Measurements from ENCODE around the gene BTG2. TPM values are rescaled to one million over a fixed set of nuclear protein-coding genes. Genes with fewer than 3 reads are reported as not detected.

The BTG2 gene
- total RNA-seq, result 14.7 and 22.3 TPM in 2 replicates

DNA sequence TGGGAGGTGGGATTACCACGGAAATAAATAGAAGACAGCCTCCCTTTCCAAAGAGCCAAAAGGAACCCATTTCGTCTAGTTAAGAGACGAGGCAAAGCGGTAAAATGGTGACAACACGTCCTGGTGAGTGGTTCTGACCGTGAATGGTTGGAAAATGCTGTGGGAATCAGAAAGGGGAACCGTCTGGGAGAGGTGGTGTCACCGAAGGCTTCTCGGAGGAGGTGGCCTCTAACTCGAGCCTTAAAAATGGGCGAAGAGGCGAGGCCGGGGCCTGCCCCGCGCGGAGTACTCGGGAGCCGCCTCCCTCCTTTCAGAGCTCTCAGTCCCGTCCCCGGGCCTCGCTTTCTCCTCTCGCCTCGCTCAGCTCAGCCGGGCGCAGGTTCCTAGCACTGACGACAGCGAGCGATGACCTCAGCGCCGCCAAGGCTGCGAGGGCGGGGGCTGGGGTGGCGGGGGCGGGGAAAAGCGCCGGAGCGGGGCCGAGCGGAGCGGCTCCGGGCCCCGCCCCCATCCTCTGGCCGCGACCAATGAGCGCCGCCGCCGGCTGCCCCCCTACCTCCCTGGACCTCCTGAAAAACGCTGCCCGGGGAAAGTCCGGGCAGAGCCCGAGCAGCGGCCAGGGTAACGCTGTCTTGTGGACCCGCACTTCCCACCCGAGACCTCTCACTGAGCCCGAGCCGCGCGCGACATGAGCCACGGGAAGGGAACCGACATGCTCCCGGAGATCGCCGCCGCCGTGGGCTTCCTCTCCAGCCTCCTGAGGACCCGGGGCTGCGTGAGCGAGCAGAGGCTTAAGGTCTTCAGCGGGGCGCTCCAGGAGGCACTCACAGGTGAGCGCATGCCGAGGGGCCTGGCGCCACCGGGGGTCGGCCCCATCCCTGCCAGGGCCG is at the start of gene BTG2:
TSS of gene BTG2 (plus strand) at position 601 of the 890 bp plus-strand sequence. CDS start at position 689, 88 bp downstream.

GRCh38 chr1:203351037-203351625 is 45.8 kb downstream of the BTG2 start, which contains the start of gene FMOD:
FMOD (minus strand) TSS chr1:203351122; CDS start chr1:203348270, 2,852 bp downstream.

Other genes with a start within 250 kb of the BTG2 start
- gene MYOG, start 219.5 kb upstream of the BTG2 start, total RNA-seq, result not detected in 2 replicates
- 0.65 and 0.96 TPM in 2 replicates for gene ADORA1, start 177.8 kb upstream of the BTG2 start, total RNA-seq
- 0.07 TPM in 1 of 2 replicates, not detected in the other for gene MYBPH, start 129.7 kb upstream of the BTG2 start, total RNA-seq
- gene CHI3L1, start 118.8 kb upstream of the BTG2 start, total RNA-seq, result 0.39 and 1.1 TPM in 2 replicates
- gene CHIT1, start 75.8 kb upstream of the BTG2 start, total RNA-seq, result 0.13 TPM in 1 of 2 replicates, not detected in the other
- gene FMOD, start 45.6 kb downstream of the BTG2 start, total RNA-seq, result 11.8 and 32.6 TPM in 2 replicates
- gene PRELP, start 170.3 kb downstream of the BTG2 start, total RNA-seq, result 2.5 and 10.8 TPM in 2 replicates
- not detected in 2 replicates for gene OPTC, start 188.6 kb downstream of the BTG2 start, total RNA-seq

Data from smooth muscle cell of the pulmonary artery (primary cell).